ENCODE measurements around the gene MNS1.
"Not testable (repeated sequence)": the region's sequence is repeated elsewhere in the genome, so short reads cannot be mapped to it uniquely, and the experiment has no call there.

Gene MNS1

GRCh38 chr15:56425976-56426375 lies 39.0 kb downstream of the MNS1 start:
- TF ChIP-seq ZFX (IDR thresholded peaks at IDR 0.05; ENCODE audit: borderline replicate concordance) (no peak), CTCF (IDR thresholded peaks at IDR 0.05) (no peak)
- no peak overlapping the region for H3K27ac ChIP-seq

DNA sequence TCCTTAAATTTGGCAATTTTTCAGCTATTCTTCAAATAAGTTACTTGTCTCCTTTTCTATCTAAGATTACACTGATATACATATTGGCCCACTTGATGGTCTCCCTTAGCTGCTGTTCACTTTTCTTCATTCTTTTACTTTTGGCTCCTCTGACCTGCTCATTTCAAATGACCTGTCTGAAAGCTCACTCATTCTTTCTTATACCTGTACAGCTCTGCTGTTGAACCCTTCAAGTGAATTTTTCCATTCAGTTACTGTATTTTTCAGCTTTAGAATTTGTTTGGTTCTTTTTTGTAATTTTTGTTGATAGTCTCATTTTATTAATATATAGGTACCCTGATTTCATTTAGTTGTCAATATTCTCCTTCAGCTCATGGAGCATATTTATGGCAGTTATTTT lies 39.7 kb downstream of the MNS1 start:
- H3K27ac ChIP-seq: no peak overlapping the region
- no peak for TF ChIP-seq CTCF (IDR thresholded peaks at IDR 0.05)
- no peak for TF ChIP-seq ZFX (IDR thresholded peaks at IDR 0.05; ENCODE audit: borderline replicate concordance)

GRCh38 chr15:56413114-56413733 lies 51.7 kb downstream of the MNS1 start:
- H3K27ac ChIP-seq: not testable (repeated sequence)

DNA sequence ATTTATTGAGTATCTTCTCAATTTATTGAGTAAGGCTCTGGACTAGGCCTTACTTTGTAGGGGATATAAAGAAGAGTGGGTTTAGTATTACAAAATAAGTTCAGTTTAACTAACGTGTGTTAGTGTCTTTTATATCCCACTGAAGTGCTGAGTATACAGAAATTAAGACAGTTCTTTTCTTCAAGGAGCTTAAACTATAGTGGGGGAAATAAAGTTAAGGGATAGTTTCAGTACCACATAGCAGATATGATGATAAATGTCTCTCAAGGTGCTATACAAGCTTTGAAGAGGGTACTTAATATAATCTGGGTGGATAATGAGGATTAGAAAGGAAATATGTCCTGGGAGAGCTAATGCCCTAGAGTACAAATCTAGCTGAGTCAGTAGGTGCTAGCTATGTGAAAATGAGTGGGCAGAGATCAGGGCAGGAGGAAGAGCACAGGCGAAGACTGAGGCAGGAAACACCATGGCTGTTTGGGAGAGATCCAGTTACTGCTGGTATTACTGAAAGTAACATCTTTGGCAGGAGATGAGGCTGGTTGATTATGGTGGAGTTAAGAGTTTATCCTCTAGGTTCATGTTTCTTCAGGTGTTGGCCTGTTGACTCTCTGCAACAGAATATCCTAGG lies 53.7 kb downstream of the MNS1 start:
- no peak overlapping the region for H3K27ac ChIP-seq
- no peak for TF ChIP-seq ZFX (IDR thresholded peaks at IDR 0.05; ENCODE audit: borderline replicate concordance)
- no peak for TF ChIP-seq CTCF (IDR thresholded peaks at IDR 0.05)

GRCh38 chr15:56410721-56411120 lies 54.2 kb downstream of the MNS1 start:
- TF ChIP-seq ZFX (IDR thresholded peaks at IDR 0.05; ENCODE audit: borderline replicate concordance) (no peak), CTCF (IDR thresholded peaks at IDR 0.05) (no peak)
- H3K27ac ChIP-seq: no peak overlapping the region

GRCh38 chr15:56399209-56399608 lies 65.7 kb downstream of the MNS1 start:
- H3K27ac ChIP-seq: not testable (repeated sequence)

GRCh38 chr15:56397325-56397724 lies 67.6 kb downstream of the MNS1 start:
- H3K27ac ChIP-seq: not testable (repeated sequence)

DNA sequence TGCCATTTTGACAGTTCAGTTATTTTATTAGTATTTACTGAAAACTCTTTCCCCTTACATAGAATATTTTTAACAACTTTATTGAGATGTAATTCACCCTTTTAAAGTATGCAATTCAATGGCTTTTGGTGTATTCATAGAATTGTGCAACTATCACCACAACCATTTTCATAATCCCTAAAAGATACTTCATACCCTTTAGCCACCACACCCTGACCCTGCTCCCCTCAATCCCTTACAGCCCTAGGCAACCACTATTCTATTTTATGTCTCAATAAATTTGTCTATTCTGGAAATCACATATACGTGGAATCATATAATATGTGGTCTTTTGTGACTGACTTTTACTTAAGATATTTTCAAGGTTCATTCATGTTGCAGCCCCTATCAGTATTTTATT lies 70.0 kb downstream of the MNS1 start:
- H3K27ac ChIP-seq: no peak overlapping the region
- TF ChIP-seq ZFX (IDR thresholded peaks at IDR 0.05; ENCODE audit: borderline replicate concordance) (no peak), CTCF (IDR thresholded peaks at IDR 0.05) (no peak)

DNA sequence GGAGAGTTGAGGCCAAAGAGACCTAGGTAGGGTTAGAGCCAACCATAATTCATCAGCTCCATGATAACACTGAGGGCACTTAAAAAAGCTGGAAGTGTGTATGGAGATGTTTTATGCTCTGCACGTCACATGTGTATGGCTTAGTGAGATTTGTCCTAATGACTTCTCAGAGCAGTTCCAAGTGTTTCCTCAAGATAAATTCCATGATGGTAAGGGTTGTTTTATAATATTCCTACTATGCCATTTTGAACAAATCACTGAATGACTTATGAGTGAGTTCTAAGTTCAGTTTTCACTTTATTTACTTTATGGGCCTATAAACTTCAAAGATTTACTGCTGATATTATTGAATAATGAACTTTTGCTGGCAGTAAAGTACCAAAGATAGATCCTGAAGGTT lies 71.7 kb downstream of the MNS1 start:
- TF ChIP-seq ZFX (IDR thresholded peaks at IDR 0.05; ENCODE audit: borderline replicate concordance) (no peak), CTCF (IDR thresholded peaks at IDR 0.05) (no peak)
- no peak overlapping the region for H3K27ac ChIP-seq

Measured in 22Rv1 (cell line).